Loucy (cell line): Measurements from ENCODE around the gene HMGXB4.

Source experiments
- H2AFZ ChIP-seq: fragments of 200-600 bp; sonication (generic); 2 replicates; pipeline ENCODE4 v1.6.0; 2016; ENCODE audit warnings: antibody characterized with exemption, mild to moderate bottlenecking, low read length, moderate library complexity
- H3F3A ChIP-seq: fragments of 200-600 bp; 2 replicates; pipeline ENCODE4 v1.6.0; 2016; ENCODE audit warnings: antibody characterized with exemption, low read depth, mild to moderate bottlenecking
- H3K27me3 ChIP-seq: fragments of 200-600 bp; sonication (generic); 2 replicates; pipeline ENCODE4 v1.6.1; 2014; ENCODE audit warnings: low read length, mild to moderate bottlenecking; ENCODE audit not compliant: insufficient read depth, poor library complexity, severe bottlenecking
- H3K36me3 ChIP-seq: fragments of 200-600 bp; sonication (generic); 2 replicates; pipeline ENCODE4 v1.6.1; 2016; ENCODE audit warnings: low read length; ENCODE audit not compliant: insufficient read depth
- H3K4me1 ChIP-seq: fragments of 200-600 bp; sonication (generic); 2 replicates; pipeline ENCODE4 v1.5.1; 2014; ENCODE audit warnings: low read length, mild to moderate bottlenecking; ENCODE audit not compliant: insufficient read depth, poor library complexity, severe bottlenecking
- H3K4me2 ChIP-seq: fragments of 200-600 bp; sonication (generic); 2 replicates; pipeline ENCODE4 v1.6.0; 2014; ENCODE audit warnings: antibody characterized with exemption, low read length, low read depth, mild to moderate bottlenecking; ENCODE audit not compliant: poor library complexity, severe bottlenecking
- H3K4me3 ChIP-seq: fragments of 200-600 bp; sonication (generic); 2 replicates; pipeline ENCODE4 v1.5.1; 2014; ENCODE audit warnings: low read length, mild to moderate bottlenecking, mixed read lengths; ENCODE audit not compliant: poor library complexity, severe bottlenecking
- H3K79me2 ChIP-seq: fragments of 200-600 bp; sonication (generic); 2 replicates; pipeline ENCODE4 v1.6.1; 2014; ENCODE audit warnings: low read length; ENCODE audit not compliant: insufficient read depth
- H3K9ac ChIP-seq: fragments of 200-600 bp; sonication (generic); 2 replicates; pipeline ENCODE4 v1.6.0; 2014; ENCODE audit warnings: mild to moderate bottlenecking, low read depth, low read length, moderate library complexity; ENCODE audit not compliant: poor library complexity, severe bottlenecking
- H3K9me2 ChIP-seq: fragments of 200-600 bp; sonication (generic); replicated peaks from 2 replicates; pipeline ENCODE4 v1.6.1; 2016; ENCODE audit warnings: low read depth, low read length, mixed read lengths
- H3K9me3 ChIP-seq: fragments of 200-600 bp; sonication (generic); 2 replicates; pipeline ENCODE4 v1.6.1; 2014; ENCODE audit warnings: mild to moderate bottlenecking, antibody characterized with exemption, low read length, low read depth; ENCODE audit not compliant: insufficient read depth
- H4K20me1 ChIP-seq: fragments of 200-600 bp; sonication (generic); 2 replicates; pipeline ENCODE4 v1.6.0; 2014; ENCODE audit warnings: antibody characterized with exemption, low read length, mild to moderate bottlenecking; ENCODE audit not compliant: insufficient read depth, poor library complexity, severe bottlenecking
- EZH2phosphoT487 ChIP-seq: fragments of 200-600 bp; IDR thresholded peaks from 2 replicates; pipeline ENCODE4 v1.6.1; 2018; ENCODE audit warnings: antibody characterized with exemption, mild to moderate bottlenecking, moderate library complexity, borderline replicate concordance
- TF ChIP-seq, protein P1 (sequence below): fragments of 200-600 bp; sonication (generic); conservative IDR thresholded peaks from 2 replicates; pipeline ENCODE4 v1.5.1; 2014; ENCODE audit warnings: mild to moderate bottlenecking, antibody characterized with exemption, low read length

Gene HMGXB4

DNA sequence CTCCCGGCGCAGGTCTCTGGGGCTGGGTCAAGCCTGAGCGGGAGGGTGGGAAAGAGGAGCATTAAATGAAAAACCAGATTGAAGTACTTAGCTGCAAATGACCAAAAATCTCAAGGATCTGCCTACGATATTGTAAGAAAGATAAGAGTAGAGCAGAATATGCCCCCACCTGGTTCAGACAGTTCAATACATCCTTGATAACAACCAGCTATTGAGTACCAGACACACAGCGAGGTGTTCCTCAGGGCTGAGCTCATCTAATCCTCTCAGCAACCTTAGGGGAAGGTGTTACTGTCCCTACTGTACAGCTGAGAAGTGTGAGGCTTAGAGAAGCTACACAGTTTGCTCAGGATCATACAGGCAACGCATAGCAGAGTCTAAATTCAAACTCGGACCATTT, 27.4 kb upstream of the HMGXB4 start:
- Histone ChIP-seq H3K27me3 (no peaks in the 10 kb centered on the region), H2AFZ (no peak overlapping the region), H3K4me1 (no peaks in the 10 kb centered on the region), H3K9me3 (no peaks in the 10 kb centered on the region), H3F3A (no peaks in the 10 kb centered on the region), H3K9me2 (no peaks in the 10 kb centered on the region), H3K4me3 (no peak overlapping the region), H3K79me2 (no peaks in the 10 kb centered on the region), H3K36me3 (no peaks in the 10 kb centered on the region), H3K4me2 (no peak overlapping the region), H4K20me1 (no peaks in the 10 kb centered on the region), H3K9ac (no peak overlapping the region)
- no peak for TF ChIP-seq EZH2phosphoT487
- TF ChIP-seq, protein P1, sequence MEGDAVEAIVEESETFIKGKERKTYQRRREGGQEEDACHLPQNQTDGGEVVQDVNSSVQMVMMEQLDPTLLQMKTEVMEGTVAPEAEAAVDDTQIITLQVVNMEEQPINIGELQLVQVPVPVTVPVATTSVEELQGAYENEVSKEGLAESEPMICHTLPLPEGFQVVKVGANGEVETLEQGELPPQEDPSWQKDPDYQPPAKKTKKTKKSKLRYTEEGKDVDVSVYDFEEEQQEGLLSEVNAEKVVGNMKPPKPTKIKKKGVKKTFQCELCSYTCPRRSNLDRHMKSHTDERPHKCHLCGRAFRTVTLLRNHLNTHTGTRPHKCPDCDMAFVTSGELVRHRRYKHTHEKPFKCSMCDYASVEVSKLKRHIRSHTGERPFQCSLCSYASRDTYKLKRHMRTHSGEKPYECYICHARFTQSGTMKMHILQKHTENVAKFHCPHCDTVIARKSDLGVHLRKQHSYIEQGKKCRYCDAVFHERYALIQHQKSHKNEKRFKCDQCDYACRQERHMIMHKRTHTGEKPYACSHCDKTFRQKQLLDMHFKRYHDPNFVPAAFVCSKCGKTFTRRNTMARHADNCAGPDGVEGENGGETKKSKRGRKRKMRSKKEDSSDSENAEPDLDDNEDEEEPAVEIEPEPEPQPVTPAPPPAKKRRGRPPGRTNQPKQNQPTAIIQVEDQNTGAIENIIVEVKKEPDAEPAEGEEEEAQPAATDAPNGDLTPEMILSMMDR = no peak

DNA sequence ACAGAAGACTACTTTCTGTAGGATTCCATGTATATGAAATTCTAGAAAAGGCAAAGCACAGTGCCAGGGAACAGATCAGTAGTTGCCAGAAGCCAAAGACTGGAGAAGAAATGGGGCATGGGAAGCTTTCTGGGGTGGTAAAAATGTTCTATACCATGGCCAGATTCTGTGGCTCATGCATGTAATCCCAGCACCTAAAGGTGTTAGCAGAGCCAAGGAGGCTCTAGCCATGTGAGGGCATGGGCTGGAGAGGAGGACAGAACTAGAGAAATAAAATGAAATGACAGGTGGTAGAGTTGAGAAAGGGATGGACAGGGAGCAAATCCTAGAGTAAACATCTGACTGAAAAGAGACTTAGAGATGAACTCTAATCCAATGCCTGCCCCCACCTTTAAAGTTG, 26.9 kb upstream of the HMGXB4 start:
- Histone ChIP-seq H3K27me3 (no peaks in the 10 kb centered on the region), H3K9me3 (no peaks in the 10 kb centered on the region), H3K36me3 (no peaks in the 10 kb centered on the region), H3K9me2 (no peaks in the 10 kb centered on the region), H3K4me3 (no peak overlapping the region), H3K9ac (no peak overlapping the region), H4K20me1 (no peaks in the 10 kb centered on the region), H3K4me1 (no peaks in the 10 kb centered on the region), H3F3A (no peaks in the 10 kb centered on the region), H2AFZ (no peak overlapping the region), H3K79me2 (no peaks in the 10 kb centered on the region), H3K4me2 (no peak overlapping the region)
- TF ChIP-seq EZH2phosphoT487 = no peak
- TF ChIP-seq, protein P1 = no peak

DNA sequence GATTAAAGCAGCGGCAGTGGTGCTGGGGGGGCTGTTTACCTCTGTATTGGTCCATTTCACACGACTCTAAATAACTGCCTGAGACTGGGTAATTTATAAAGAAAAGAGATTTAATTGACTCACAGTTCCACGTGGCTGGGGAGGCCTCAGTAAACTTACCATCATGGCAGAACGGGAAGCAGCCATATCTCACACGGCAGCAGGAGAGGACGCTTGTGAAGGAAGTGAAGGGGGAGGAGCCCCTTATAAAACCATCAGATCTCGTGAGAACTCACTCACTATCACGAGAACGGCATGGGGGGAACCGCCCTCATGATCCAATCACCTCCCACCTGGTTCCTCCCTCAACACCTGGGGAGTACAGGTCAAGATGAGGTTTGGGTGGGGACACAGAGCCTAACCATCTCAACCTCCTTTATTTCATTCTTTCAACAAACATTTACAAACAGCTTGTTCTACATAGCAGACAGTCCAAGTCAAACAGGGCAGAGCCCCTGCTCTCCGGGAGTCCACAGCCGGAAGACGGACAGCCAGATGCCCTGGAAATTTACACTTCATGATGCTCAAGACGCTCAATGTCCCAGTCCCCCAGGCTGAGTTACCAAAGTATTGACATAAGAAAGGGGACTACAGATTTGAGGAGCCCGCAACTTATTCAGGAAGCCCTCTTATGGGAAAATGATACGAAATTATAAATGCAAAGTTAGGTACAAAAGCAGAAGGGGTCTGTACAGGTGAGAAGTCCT, 26.3 kb upstream of the HMGXB4 start:
- H2AFZ ChIP-seq = 0 out of 2 replicates have a peak overlapping the region, but pooled peaks have one; percentile 35
- no peaks in the 10 kb centered on the region for H3K79me2 ChIP-seq
- no peaks in the 10 kb centered on the region for H3K27me3 ChIP-seq
- TF ChIP-seq, protein P1 = no peak
- TF ChIP-seq EZH2phosphoT487 = no peak
- H3F3A ChIP-seq = no peaks in the 10 kb centered on the region
- H3K36me3 ChIP-seq = no peaks in the 10 kb centered on the region
- H4K20me1 ChIP-seq = no peaks in the 10 kb centered on the region
- no peaks in the 10 kb centered on the region for H3K9me3 ChIP-seq
- no peaks in the 10 kb centered on the region for H3K9me2 ChIP-seq
- no peaks in the 10 kb centered on the region for H3K4me1 ChIP-seq
- H3K9ac ChIP-seq = no peak overlapping the region
- no peak overlapping the region for H3K4me3 ChIP-seq
- no peak overlapping the region for H3K4me2 ChIP-seq
